Stimulated activated CD8-positive, alpha-beta memory T cell treated with anti-CD3 and anti-CD28 coated beads, Interleukin-2, amount 100 ng/mL, for 48 hours (primary cell): Measurements from ENCODE around the gene HIGD2B.
"Not testable (repeated sequence)": the region's sequence is repeated elsewhere in the genome, so short reads cannot be mapped to it uniquely, and the experiment has no call there.

ENCODE experiments used
- DNase-seq, 2 donors: peaks; one replicate each; pipeline ENCODE4 v3.0.0-alpha.2; 2020; ENCODE audit warnings: low read depth in 2 of 2

Gene HIGD2B, protein sequence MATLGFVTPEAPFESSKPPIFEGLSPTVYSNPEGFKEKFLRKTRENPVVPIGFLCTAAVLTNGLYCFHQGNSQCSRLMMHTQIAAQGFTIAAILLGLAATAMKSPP

DNA sequence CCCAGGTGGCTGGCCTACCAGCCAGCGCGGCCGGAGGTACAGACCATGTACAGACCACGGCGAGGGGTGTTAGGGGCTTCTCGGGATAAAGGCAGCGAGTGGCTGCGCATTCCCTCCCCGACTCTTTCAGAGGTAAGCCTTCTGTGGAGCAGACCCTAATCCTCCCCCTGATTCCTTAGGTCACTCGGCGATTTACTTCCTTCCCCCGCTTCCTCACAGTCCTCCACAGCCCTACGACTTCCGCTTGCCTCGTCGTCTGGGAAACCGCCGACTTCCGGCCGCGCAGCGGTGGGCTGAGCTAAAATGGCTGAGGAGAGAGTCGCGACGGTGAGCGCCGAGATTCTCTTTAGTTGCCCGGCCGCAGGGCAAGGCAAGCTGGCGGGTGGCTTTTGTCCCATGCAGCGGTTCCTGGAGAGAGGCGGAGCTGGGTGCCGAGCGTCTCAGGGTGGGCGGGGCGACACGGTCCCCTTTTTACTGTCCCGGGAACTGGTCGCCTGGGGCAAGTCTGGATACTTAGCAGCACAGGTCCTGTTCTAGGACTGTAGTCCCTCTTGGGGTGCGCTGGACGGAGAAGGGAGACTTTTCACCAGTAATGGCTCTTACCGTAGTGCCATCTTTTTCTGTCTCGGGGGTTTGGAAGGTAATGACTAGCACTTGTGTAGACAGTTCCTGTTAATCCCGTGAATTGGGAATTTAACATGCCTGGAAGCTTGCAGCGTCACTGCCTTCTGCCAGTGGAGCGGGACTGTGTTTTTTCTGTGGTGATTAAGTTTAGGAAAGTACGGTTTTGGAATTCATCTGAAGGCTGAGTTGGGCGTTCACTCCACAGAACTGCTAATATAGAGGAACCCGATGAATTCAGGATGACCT lies at the start of gene HIGD2B, which contains the start of gene BBS4:
TSS of gene HIGD2B (minus strand) at position 258 of the 870 bp plus-strand sequence. CDS start 9,808 bp downstream, outside the sequence.
TSS of gene BBS4 (plus strand) at position 283 of the 870 bp plus-strand sequence. CDS start at position 304, 21 bp downstream.
- DNase-seq = peak; percentile 79 to 85

DNA sequence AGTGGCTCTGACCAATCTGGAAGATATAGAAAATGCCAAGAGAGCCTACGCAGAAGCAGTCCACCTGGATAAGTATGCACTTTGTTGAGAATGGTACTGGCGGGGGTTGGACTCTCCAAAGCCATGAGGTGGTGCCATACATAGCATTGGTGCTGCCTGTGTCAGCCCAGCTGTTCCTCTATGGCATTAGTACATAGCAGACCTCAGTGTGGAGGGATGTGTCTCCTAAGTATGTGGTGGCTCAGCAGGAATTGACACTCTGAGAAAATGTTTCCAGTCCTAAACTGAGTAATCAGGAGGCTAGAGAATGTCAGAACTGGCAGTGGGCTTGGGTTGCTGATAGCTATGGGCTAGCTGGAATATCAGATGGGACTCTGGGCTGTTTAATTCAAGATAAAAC lies 49.1 kb upstream of the HIGD2B start:
- no peak for DNase-seq

DNA sequence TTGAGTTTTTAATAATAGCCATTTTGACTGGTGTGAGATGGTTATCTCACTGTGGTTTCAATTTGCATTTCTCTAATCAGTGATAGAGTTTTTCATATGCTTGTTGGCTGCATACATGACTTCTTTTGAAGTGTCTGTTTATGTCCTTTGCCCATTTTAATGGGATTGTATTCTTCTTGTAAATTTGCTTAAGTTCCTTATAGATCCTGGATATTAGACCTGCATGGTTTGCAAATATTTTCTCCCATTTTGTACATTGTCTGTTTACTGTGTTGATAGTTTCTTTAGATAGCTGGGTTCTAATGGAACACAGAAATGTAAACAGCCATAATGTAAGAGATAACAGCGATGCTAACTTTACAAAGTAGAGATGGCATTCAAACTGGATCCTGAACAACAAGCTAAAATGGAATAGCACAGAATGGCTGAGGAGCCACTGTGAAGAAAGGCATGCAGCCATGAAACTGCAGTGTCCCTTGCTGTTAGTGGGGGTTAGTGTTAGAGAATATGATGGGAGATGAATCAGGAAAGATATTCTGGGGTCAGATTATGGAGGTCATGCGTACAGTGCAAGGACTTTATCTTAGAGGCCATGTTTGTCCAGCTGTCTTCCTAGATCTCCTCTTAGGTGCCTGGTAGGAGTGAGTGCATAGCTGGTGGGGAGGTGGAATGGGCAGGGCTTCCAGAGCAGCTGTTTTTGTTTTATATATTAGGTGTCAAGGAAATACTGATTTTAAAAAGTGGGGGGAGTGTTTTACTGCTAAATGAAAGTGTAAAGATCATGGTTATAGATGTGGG lies 48.2 kb upstream of the HIGD2B start:
- DNase-seq = no peak

DNA sequence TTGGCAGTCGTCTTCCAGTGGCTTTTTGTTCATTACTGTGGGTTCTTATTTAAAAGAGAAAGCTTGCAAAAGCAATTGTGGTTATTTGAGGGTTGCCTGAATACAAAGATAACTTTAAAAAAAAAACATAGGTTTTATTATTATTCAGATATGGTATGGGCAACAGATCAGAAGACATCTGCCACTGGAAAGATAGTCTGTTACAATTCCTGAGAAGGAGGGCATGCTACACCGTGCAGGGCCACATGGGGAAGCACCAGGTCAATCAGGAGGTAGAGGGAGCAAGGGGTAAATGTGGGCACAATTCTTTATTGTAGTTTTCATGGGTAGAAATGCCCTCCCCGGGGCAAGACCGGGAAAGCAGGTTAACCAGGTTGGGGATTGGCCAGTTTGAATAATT lies 46.5 kb upstream of the HIGD2B start:
- DNase-seq = no peak

GRCh38 chr15:72732086-72732485 lies 46.1 kb upstream of the HIGD2B start:
- DNase-seq = no peak

DNA sequence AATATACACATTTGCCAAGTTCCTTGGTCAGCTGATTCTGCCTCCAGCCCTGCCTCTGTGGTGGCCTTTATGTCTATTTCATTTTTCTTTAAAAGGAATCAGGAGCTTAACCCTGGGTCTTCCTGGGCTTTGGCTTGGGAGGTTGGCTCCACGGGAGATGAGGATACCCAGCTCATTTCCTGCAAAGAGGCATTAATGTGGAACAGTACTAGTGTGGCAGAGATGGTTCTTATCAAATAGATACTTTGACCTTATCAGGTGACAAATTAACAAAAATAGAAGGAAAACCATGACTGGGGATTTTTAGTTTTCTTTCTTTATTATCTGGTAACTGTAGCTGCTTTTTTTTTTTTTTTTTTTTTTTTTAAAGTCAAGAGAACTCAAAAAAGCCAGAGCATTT lies 42.8 kb upstream of the HIGD2B start:
- DNase-seq = no peak

- DNase-seq = not testable (repeated sequence)
Observed at GRCh38 chr15:72728249-72728648, 42.3 kb upstream of the HIGD2B start.

DNA sequence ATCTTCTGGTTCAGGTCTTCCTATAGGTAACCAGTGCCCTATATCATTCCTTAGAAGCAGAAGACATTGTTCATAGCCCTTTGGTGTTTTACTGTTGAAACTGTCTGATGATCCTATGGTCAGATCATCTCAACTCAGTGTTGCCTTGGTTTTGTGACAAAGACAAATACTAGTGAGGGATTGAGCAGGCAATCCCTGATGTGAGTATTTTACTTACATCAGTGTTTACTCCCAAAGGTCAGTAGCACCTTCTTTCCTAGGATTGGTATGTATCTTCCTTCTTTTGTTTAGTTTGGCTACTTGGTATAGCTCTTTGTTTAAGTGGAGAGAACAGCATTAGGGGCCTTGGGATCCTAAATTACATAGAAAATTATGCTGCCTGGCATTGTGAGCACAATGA lies 41.2 kb upstream of the HIGD2B start:
- no peak for DNase-seq

DNA sequence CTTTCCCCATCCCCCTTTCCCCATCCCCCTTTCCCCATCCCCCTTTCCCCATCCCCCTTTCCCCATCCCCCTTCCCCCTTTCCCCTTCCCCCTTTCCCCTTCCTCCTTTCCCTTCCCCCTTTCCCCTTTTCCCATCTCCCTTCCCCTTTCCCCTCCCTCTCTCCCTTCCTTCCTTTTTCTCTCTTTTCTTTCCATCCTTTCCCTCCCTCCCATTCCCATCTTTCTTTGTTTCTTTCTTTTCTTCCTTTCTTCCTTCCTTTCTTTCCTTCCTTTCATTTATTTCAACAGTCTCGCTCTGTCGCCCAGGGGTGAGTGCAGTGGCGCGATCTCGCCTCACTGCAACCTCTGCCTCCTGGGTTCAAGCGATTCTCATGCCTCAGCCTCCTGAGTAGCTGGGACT lies 39.9 kb upstream of the HIGD2B start:
- not testable (repeated sequence) for DNase-seq

DNA sequence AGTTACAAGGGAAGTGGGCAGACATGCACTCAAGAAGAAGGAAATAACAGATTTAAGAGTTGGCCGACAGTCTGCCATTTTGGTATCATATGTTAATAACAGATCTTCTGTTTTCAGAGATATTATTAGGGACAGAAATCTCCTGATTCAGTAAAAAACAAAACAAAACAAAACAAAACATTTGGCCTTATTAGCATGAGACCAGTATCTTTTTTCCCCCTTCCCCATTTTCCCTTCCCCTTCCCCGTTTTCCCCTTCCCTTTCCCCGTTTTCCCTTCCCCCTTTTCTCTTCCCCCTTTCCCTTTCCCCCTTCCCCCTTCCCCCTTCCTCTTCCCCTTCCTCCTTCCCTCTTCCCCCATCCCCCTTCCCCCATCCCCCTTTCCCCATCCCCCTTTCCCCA lies 39.5 kb upstream of the HIGD2B start:
- no peak for DNase-seq

GRCh38 chr15:72724028-72724427 lies 38.0 kb upstream of the HIGD2B start:
- DNase-seq = no peak

DNA sequence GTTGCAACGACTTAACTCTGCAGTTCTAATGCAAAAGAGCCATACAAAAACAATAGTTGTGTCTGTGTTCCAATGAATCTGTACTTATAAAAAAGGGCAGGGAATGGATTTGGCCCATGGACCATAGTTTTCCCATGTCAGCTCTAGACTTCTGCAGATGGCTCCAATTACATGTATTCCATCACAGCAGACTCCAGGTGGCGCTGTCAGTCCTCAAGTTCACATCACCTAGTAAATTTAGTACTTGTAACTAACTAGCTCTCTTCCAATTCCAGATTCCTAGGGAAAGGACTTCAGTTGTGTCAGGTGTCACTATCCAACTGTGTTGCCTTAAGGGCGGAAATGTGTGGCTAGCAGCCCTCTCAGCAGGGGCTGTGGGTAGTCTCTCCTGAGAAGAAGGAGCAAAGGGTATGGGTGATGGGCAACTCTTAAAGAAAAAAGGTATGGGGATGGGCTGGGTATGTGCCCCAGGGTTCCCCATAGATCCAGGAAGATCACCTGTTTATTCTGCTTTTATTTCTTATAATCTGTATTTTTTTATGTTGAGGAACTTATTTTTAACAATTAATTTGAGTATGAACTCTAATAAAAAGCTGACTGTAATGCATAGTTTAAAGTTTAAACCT lies 36.2 kb upstream of the HIGD2B start:
- DNase-seq = peak; percentile 40 to 42

DNA sequence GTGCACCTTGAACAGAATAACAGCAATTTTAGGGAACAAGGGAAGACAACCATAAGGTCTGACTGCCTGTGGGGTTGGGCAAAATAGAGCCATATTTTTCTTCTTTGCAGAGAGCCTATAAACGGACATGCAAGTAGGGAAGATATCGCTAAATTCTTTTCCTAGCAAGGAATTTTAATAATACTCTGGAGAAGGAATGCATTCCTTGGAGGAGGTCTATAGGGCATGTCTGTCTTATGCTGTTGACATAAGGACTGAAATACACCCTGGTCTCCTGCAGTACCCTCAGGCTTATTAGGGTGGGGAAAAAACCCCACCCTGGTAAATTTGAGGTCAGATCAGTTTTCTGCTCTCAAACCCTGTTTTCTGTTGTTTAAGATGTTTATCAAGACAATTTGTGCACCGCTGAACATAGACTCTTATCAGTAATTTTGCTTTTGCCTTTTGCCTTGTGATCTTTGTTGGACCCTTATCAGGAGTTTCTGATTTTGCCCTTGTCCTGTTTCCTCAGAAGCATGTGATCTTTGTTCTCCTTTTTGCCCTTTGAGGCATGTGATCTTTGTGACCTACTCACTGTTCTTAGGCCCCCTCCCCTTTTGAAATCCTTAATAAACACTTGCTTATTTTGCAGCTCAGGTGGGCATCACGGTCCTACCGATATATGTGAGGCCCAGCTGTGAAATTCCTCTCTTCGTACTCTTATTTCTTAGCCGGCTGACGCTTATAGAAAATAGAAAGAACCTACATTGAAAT lies 22.7 kb upstream of the HIGD2B start:
- not testable (repeated sequence) for DNase-seq

- no peak for DNase-seq
Observed at GRCh38 chr15:72706266-72706665, 20.3 kb upstream of the HIGD2B start.

DNA sequence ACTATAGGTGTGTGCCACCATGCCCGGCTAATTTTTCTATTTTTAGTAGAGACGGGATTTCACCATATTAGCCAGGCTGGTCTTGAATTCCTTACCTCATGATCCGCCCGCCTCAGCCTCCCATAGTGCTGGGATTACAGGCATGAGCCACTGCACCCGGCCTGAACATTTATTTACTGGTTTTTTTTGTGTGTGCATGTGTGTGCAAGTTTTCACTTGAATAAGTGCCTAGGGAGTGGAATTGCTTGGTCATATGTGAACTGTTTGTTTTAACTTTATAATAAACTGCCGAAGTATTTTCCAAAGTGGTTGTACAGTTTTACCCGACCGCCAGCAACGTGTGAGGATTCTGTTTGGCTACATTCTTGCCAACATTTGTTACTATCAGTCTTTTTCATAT lies 14.1 kb upstream of the HIGD2B start:
- DNase-seq = no peak

GRCh38 chr15:72698938-72699337 lies 13.0 kb upstream of the HIGD2B start:
- DNase-seq = no peak

DNA sequence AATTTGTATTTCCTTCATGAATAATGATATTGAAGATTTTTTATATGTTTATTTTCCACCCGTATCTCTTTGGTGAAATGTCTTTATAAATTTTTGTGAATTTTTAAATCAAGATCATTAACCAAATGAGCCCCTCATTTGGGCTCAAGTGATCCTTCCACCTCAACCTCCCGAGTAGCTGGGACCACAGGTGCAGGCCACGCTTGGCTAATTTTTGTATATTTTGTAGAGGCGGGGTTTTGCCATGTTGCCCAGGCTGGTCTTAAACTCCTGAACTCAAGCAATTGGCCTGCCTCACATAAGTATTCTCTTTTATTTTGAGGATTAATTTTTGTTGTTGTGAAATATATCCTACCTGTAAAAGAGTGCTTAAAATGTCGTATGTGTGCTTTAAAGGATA lies 5.0 kb upstream of the HIGD2B start:
- no peak for DNase-seq

GRCh38 chr15:72688697-72689096 lies 2.7 kb upstream of the HIGD2B start:
- no peak for DNase-seq

- DNase-seq = no peak
Observed at GRCh38 chr15:72685301-72685924, 569 bp downstream of the HIGD2B start.

GRCh38 chr15:72682772-72683171 lies 3.2 kb downstream of the HIGD2B start:
- DNase-seq = no peak

GRCh38 chr15:72680931-72681330 lies 5.1 kb downstream of the HIGD2B start:
- DNase-seq = no peak
